ENCODE measurements around the gene DUSP7.
"Not testable (repeated sequence)": the region's sequence is repeated elsewhere in the genome, so short reads cannot be mapped to it uniquely, and the experiment has no call there.

Gene DUSP7

GRCh38 chr3:52046186-52046901, 10.0 kb downstream of the DUSP7 start:
- DNase-seq: peak; percentile 99

DNA sequence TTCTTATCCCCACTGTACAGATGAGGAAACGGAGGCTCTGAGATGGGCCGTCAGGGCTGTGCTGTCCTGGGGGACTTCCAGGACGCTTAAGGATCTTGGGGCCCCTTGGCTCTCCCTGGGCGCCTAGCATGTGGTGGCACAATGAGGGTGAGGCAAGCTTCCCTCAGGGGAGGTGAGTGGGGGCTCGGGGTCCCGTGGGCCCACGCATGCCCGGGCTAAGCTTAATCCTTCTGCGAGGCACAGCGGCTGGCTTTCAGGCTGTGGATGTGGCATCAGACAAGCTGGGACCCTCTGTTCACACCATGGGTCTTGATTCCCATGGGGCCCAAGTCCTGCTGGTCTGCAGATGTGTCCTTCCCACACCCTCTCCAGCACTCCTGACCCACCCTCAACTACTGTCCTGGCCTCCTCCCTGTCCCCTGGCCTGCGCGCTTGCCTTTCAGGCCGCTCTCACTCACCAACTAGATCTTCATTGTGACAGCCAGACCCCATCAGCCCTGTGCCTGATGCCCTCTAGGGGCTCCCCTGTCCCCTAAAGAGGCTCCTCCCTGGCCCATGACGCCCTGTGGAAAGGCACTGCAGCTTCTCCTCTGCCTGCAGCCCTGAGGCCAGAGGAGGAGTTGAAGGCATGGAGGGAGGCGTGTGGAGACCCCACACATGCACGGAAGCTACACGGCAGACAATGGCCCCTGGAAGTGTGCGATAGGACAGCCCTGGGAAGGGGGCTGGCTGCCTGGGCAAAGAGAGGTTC, 11.3 kb downstream of the DUSP7 start:
- DNase-seq: no peak

- no peak for DNase-seq
Measured at GRCh38 chr3:52043750-52044149, 12.6 kb downstream of the DUSP7 start.

DNA sequence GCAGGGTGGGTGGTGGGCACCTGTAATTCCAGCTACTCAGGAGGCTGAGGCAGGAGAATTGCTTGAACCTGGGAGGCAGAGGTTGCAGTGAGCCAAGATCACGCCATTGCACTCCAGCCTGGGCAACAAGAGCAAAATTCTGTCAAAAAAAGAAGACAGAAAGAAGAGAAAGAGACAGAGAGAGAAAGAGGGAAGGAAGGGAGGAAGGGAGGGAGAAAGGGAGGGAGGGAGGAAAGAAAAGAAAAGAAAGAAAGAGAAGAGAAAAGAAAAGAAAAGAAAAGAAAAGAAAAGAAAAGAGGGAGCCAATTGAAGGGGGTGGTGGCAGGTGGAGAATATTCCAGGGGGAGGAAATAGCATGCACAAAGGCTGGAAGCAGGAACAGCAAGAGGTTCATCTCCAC, 13.3 kb downstream of the DUSP7 start:
- not testable (repeated sequence) for DNase-seq

- peak; percentile 30 for DNase-seq
Measured at GRCh38 chr3:52041118-52041731, 15.1 kb downstream of the DUSP7 start.

DNA sequence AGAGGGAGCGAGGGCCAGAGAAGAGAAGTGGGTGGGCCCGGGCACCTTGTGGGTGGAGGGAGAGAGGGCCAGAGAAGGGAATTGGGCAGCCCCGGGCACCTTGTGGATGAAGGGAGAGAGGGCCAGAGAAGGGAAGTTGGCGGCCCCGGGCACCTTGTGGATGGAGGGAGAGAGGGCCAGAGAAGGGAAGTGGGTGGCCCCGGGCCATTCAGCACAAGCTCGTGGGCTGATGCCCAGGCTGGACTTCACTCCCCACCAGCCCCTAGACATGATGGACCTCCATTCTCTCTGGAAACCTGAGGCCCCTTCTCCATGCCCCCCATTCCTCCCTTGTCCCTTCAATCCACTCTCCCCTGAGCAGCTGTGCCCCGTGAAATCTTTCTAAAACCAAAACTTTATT, 15.8 kb downstream of the DUSP7 start:
- no peak for DNase-seq

DNA sequence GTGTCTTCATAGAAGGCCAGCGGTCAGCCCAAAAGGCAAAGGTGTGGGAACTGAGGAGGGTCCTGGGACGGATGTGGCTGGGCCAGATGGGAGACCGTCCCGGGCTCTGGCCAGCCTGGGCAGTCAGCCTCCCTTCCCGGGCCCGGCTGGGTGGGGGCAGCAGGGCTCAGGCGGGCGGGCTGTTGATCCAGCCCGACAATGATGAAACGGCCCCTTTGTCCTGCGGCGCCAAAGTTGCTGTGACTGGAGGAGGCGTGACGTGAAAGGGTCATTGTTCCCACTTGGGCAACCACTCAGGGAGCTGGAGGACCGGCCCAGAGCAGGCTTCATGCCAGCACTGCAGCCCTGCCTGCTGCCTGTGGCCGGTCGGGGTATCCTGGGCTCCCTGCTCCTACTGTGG, 16.5 kb downstream of the DUSP7 start:
- DNase-seq: no peak

DNA sequence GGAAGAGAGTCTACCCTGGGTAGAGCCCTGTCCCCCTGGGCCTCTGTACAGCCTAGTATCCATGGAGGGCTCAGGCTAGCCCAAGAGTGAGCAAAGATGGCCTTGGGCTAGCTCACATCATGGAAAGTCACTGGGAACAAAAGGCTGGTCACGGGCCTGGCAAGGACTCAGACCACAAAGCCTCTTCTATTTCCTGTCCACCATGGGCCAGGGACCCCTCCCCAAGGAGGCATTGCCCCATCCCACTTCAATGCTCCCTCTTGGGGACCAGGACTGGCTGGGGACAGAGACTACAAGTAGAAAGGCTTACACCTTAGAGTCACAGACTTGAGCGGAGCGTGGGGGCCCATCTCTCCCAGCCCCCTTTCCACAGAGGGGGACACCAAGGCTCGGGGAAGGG, 16.9 kb downstream of the DUSP7 start:
- no peak for DNase-seq

- DNase-seq: no peak
Measured at GRCh38 chr3:52038227-52038626, 18.1 kb downstream of the DUSP7 start.

- no peak for DNase-seq
Measured at GRCh38 chr3:52037291-52037690, 19.1 kb downstream of the DUSP7 start.

- no peak for DNase-seq
Measured at GRCh38 chr3:52036829-52037228, 19.5 kb downstream of the DUSP7 start.

DNA sequence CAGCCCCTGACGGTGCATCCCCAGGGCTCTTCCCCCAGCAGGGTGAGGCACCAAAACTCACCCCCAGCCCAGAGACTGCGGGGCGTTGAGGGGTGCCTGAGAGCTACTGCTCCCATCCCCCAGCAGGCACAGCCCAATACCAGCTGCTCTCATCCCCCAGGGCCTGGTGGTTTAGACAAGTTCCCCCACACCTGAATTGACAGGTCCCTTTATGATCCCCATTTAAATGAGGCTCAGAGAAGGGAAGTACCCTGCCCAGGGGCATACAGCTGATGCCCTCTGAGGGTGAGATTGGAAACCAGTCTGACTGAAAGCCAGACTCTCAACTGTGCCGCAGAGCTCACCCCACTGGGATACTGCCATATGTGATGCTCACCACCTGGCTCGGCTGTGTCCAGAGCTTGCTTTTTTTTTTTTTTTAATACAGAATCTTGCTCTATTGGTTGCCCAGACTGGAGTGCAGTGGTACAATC, 20.1 kb downstream of the DUSP7 start:
- DNase-seq: no peak

DNA sequence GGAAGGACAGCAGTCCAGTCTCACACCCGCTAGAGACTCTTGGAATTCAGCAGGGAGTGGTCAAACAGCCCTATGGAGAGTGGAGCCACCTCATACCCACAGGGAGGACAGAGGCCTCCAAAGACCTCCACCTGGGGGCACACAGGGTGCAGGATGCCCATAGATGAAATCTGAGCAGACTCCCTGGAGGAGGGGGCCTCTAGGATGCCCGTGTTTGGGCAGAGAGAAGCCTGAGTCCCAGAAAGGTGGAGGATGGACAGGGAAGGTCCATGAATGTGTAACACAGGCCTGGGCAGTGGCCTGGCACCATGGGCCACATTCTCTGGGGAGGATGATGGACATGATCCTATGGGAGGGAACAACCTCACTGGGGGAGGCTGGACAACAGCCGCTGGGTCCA, 21.7 kb downstream of the DUSP7 start:
- no peak for DNase-seq

DNA sequence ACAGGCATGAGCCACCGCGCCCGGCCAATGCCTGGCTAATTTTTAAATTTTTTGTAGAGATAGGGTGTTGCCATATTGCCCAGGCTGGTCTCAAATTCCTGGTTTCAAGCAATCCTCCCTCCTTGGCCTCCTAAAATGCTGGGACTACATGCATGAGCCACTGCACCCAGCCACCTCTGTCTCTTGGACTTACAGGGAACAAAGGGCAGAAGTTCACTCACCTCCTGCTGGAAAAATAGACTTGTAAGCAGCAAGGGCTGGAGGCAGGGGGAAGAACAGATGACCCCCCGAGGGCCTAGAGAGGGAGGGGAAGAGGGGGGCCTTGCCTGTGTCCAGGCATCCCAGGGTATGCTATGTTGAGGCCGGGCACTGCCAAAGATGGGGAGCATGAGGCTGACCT, 22.2 kb downstream of the DUSP7 start:
- no peak for DNase-seq

DNA sequence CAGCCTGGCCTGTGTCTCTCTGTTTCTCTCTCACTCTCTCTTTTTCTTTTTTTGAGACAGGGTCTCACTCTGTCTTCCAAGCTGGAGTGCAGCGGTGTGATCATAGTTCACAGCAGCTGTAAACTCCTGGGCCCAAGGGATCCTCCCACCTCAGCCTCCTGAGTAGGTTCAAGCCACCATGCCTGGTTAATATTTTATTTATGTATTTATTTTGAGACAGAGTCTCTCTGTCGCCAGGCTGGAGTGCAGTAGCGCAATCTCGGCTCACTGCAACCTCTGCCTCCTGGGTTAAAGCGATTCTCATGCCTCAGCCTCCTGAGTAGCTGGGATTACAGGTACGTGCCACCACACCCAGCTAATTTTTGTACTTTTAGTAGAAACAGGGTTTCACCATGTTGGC, 22.6 kb downstream of the DUSP7 start:
- DNase-seq: not testable (repeated sequence)

DNA sequence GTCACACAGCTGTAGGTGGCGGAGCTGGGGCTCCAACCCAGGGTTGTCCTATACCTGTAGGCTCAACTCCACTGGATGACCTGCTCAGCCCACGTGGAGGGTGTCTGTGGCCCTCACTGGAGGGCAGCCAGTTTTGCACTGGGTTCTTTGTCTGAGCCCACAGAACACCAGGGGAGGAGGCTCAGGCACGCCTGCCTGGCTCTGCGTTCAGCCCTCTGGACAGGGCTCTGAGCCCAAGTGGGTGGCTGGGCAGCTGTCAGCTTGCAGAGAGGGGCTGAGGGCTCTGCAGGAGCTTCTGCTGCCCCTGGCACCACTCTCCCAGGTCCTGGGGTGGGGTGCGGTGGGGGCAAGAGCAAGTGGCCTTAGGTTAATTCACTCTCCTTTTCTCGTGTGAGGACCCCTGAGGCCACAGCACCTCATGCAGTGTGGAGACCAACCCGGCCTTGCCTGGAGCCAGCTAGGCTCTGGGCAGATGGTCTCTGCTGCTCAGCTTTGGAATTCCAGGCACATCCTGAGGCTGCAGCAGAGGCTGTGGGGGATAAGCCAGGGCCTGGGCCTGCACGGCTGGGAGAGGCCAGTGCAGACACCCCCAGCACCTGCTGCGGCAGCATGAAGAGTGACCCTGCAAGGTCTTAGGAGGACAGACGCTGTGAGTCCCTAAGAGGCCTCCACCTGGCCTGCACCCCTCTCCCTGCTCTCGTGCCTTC, 23.5 kb downstream of the DUSP7 start:
- no peak for DNase-seq

GRCh38 chr3:52031896-52032295, 24.5 kb downstream of the DUSP7 start:
- DNase-seq: no peak

GRCh38 chr3:52030714-52031310, 25.6 kb downstream of the DUSP7 start:
- DNase-seq: no peak

- DNase-seq: no peak
Measured at GRCh38 chr3:52029535-52029934, 26.8 kb downstream of the DUSP7 start.

- DNase-seq: no peak
Measured at GRCh38 chr3:52029053-52029452, 27.3 kb downstream of the DUSP7 start.

DNA sequence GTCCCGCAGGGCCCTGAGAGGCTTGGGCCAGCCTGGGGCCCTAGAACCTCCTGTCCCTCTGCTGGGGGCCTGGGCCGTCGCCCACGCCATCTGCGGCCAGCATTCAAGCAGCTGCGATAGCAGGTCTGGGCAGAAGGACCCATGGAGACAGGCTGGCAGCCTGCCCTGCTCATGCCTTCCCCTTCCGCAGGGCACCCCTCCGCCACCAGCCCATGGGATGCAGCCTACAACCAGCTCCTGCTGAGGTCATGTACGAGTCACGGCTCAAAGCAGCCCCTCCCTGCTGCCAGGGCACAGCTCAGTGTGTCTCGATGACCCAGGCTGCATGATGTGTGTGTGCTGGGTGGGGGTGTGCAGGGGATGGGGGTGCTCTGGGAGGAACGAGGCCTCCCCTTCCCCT, 27.8 kb downstream of the DUSP7 start:
- DNase-seq: peak; percentile 26

DNA sequence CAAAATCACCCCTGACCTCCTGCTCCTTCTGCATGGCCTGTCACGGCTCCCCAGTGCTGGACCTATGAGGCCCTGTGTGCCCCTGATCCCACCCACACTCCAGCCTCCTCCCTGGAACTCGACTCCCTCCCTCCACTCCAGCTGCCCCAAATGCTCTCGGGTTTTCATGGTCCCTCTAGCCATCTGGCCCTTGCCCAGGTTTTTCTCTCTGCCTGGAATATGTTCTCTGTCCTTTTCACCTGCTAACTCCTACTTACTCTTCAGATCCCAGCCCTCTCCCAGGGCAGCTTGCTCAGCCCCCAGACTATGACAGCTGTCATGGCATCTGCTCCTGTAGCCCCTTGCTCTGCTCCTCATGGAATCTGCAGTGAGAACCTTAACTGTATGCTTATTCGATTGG, 30.3 kb downstream of the DUSP7 start:
- DNase-seq: no peak

GRCh38 chr3:52025453-52025852, 30.9 kb downstream of the DUSP7 start:
- DNase-seq: no peak
